ENCODE measurements around the gene PPIL1. TPM values are rescaled to one million over a fixed set of nuclear protein-coding genes. Genes with fewer than 3 reads are reported as not detected.

PPIL1 gene
- total and polyA plus RNA-seq, 2 experiments from 2014 or later: 37.0 to 133 TPM

- no peaks in the 10 kb centered on the region for H3K36me3 ChIP-seq
- H3K27ac ChIP-seq: no peak overlapping the region
- no peak for DNase-seq (ENCODE audit: low read depth in 1 of 2, low spot score in 1 of 2)
- no peak overlapping the region for H3K4me3 ChIP-seq
- no peaks in the 10 kb centered on the region for H3K9me3 ChIP-seq (ENCODE audit: low read depth)
- no peaks in the 10 kb centered on the region for H3K27me3 ChIP-seq
- TF ChIP-seq, protein P1, sequence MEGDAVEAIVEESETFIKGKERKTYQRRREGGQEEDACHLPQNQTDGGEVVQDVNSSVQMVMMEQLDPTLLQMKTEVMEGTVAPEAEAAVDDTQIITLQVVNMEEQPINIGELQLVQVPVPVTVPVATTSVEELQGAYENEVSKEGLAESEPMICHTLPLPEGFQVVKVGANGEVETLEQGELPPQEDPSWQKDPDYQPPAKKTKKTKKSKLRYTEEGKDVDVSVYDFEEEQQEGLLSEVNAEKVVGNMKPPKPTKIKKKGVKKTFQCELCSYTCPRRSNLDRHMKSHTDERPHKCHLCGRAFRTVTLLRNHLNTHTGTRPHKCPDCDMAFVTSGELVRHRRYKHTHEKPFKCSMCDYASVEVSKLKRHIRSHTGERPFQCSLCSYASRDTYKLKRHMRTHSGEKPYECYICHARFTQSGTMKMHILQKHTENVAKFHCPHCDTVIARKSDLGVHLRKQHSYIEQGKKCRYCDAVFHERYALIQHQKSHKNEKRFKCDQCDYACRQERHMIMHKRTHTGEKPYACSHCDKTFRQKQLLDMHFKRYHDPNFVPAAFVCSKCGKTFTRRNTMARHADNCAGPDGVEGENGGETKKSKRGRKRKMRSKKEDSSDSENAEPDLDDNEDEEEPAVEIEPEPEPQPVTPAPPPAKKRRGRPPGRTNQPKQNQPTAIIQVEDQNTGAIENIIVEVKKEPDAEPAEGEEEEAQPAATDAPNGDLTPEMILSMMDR (IDR thresholded peaks at IDR 0.05; ENCODE audit: low read depth, low read length): peak; percentile 2
- no peaks in the 10 kb centered on the region for H3K4me1 ChIP-seq (ENCODE audit: low read depth)
Measured at GRCh38 chr6:36807750-36808149, 66.9 kb downstream of the PPIL1 start.

DNA sequence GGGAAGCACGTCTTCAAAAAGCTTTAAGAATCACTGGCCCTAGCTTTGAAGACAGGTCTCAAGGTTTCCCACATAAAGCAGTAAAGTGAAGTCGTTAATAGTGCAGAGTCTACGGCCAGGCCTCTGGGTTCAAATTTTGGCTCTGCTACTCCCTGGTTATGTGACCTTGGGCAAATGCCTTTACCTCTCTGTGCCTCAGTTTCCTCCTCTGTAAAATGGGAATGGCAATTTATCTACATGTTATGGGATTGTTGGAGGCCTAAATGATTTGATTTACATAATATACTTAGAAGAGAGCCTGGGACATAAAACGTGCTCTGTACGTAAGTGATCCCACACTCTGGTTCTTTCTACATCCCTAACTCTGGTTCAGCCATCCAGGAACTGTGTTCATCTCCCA, 67.5 kb downstream of the PPIL1 start:
- H3K36me3 ChIP-seq: no peaks in the 10 kb centered on the region
- H3K9me3 ChIP-seq (ENCODE audit: low read depth): no peaks in the 10 kb centered on the region
- no peak overlapping the region for H3K4me3 ChIP-seq
- no peaks in the 10 kb centered on the region for H3K27me3 ChIP-seq
- no peaks in the 10 kb centered on the region for H3K4me1 ChIP-seq (ENCODE audit: low read depth)
- TF ChIP-seq, protein P1 (IDR thresholded peaks at IDR 0.05; ENCODE audit: low read depth, low read length): no peak
- no peak overlapping the region for H3K27ac ChIP-seq
- DNase-seq (ENCODE audit: low read depth in 1 of 2, low spot score in 1 of 2): no peak

- Histone ChIP-seq H3K27me3 (no peaks in the 10 kb centered on the region), H3K9me3 (ENCODE audit: low read depth) (no peaks in the 10 kb centered on the region), H3K36me3 (no peaks in the 10 kb centered on the region), H3K4me1 (ENCODE audit: low read depth) (no peaks in the 10 kb centered on the region), H3K4me3 (no peak overlapping the region), H3K27ac (no peak overlapping the region)
- TF ChIP-seq, protein P1 (IDR thresholded peaks at IDR 0.05; ENCODE audit: low read depth, low read length): no peak
- no peak for DNase-seq (ENCODE audit: low read depth in 1 of 2, low spot score in 1 of 2)
Measured at GRCh38 chr6:36805917-36806316, 68.7 kb downstream of the PPIL1 start.

DNA sequence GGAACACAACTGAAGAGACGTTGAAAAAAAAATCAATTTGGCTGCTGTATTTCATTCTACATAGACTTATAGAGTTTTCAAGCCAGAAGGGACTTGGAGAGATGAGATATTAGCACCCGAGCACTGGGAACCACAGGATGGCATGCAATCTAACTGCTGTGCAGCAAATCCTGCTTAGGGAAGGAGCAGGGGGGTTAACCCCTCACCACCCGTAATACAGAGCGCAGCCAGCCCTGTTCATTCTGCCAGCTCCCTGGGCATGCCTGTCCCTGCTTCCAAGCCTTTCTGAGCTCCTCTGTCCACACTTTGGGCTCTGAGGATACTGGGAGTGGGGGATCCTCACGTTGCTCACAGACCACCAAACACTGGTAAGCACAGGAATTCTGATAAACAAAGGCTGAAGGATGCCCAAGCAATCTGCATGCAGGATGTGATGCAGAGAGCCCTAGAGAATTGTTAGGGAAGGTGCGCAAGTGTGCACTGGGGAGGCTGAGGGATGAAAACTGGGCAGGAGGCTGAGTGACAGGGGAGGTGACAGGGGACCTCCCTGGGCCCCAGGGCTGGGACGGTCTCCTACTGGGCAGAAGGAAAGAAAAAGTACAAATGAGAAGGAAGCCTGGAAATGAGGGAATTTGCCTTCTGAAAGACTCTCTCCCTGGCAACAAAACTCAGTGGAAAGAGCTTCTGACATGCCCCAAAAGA, 69.4 kb downstream of the PPIL1 start:
- no peaks in the 10 kb centered on the region for H3K4me1 ChIP-seq (ENCODE audit: low read depth)
- H3K9me3 ChIP-seq (ENCODE audit: low read depth): no peaks in the 10 kb centered on the region
- TF ChIP-seq, protein P1 (IDR thresholded peaks at IDR 0.05; ENCODE audit: low read depth, low read length): no peak
- no peak for DNase-seq (ENCODE audit: low read depth in 1 of 2, low spot score in 1 of 2)
- no peaks in the 10 kb centered on the region for H3K27me3 ChIP-seq
- no peak overlapping the region for H3K27ac ChIP-seq
- no peak overlapping the region for H3K4me3 ChIP-seq
- H3K36me3 ChIP-seq: no peaks in the 10 kb centered on the region

Other genes with a start within 250 kb of the PPIL1 start
- 60.8 and 119 TPM in 2 replicates for gene CDKN1A, start 196.1 kb downstream of the PPIL1 start, total RNA-seq
- 70.8 and 141 TPM in 2 replicates for gene CDKN1A, start 196.1 kb downstream of the PPIL1 start, polyA plus RNA-seq
- gene RAB44, start 177.0 kb downstream of the PPIL1 start, total RNA-seq: not detected in 2 replicates
- gene RAB44, start 177.0 kb downstream of the PPIL1 start, polyA plus RNA-seq: not detected in 2 replicates
- gene CPNE5, start 35.4 kb downstream of the PPIL1 start, total RNA-seq: 29.2 and 52.1 TPM in 2 replicates
- gene CPNE5, start 35.4 kb downstream of the PPIL1 start, polyA plus RNA-seq: 51.6 and 56.5 TPM in 2 replicates
- 26.7 and 27.6 TPM in 2 replicates for gene C6orf89, start 11.1 kb upstream of the PPIL1 start, total RNA-seq
- gene C6orf89, start 11.1 kb upstream of the PPIL1 start, polyA plus RNA-seq: 28.2 and 28.6 TPM in 2 replicates
- gene PI16, start 79.9 kb upstream of the PPIL1 start, total RNA-seq: 0.07 TPM in 1 of 2 replicates, not detected in the other
- gene PI16, start 79.9 kb upstream of the PPIL1 start, polyA plus RNA-seq: 0.07 and 0.37 TPM in 2 replicates
- gene MTCH1, start 111.4 kb upstream of the PPIL1 start, total RNA-seq: 290 and 388 TPM in 2 replicates
- 447 and 533 TPM in 2 replicates for gene MTCH1, start 111.4 kb upstream of the PPIL1 start, polyA plus RNA-seq
- not detected in 2 replicates for gene FGD2, start 130.9 kb upstream of the PPIL1 start, total RNA-seq
- gene FGD2, start 130.9 kb upstream of the PPIL1 start, polyA plus RNA-seq: 0.24 and 0.29 TPM in 2 replicates

Measured in cardiac muscle cell (in vitro differentiated cells and primary cell).